PC-3 (cell line): ENCODE results near the gene MYLK4. TPM values are rescaled to one million over a fixed set of nuclear protein-coding genes. Genes with fewer than 3 reads are reported as not detected.

Source experiments
- ATAC-seq: fragments of 200-7000 bp; cut with Tn5 transposase; 2 replicates; pipeline ENCODE4 v1.9.1; 2020; ENCODE audit warnings: mild to moderate bottlenecking, moderate library complexity
- BruUV-seq: library from RNA; stranded (reverse); fragments of 400-500 nt; replicated peaks from 2 replicates; lab custom pipeline; 2021; lab: Mats Ljungman, UMichigan
- CTCF ChIA-PET: fragments of 300-600 bp; sonication (Branson Sonifier 250); formaldehyde crosslinking; loops from one replicate; lab custom pipeline; 2022; ENCODE audit warnings: antibody characterized with exemption; lab: Charles Lee
- POLR2A ChIA-PET: fragments of 300-600 bp; sonication (Branson Sonifier 250); formaldehyde crosslinking; loops from one replicate; lab custom pipeline; 2022; ENCODE audit warnings: antibody characterized with exemption; ENCODE audit not compliant: unreplicated experiment; lab: Charles Lee
- DNase-seq: peaks from one replicate; pipeline ENCODE4 v3.0.0-alpha.2; 2015
- H2AFZ ChIP-seq: fragments of 300-600 bp; sonication (generic); 2 replicates; pipeline ENCODE4 v1.6.0; 2016; ENCODE audit warnings: antibody characterized with exemption, low read length
- H3F3A ChIP-seq: fragments of 300-600 bp; sonication (generic); one replicate; pipeline ENCODE4 v1.6.0; 2017; ENCODE audit warnings: antibody characterized with exemption, low read length, control low read depth, mild to moderate bottlenecking; ENCODE audit not compliant: unreplicated experiment
- H3K27ac ChIP-seq: fragments of 300-600 bp; sonication (generic); 2 replicates; pipeline ENCODE4 v1.5.1; 2016; ENCODE audit warnings: mild to moderate bottlenecking, low read length
- H3K27me3 ChIP-seq: fragments of 300-600 bp; sonication (generic); 2 replicates; pipeline ENCODE4 v1.6.1; 2016; ENCODE audit warnings: low read length, mixed read lengths
- H3K36me3 ChIP-seq: fragments of 300-600 bp; sonication (generic); 2 replicates; pipeline ENCODE4 v1.6.1; 2016; ENCODE audit warnings: low read depth, mixed run types, low read length, mixed read lengths
- H3K4me1 ChIP-seq: fragments of 300-600 bp; sonication (generic); 2 replicates; pipeline ENCODE4 v1.5.1; 2016; ENCODE audit warnings: low read length; ENCODE audit not compliant: insufficient read depth
- H3K4me2 ChIP-seq: fragments of 300-600 bp; sonication (generic); 2 replicates; pipeline ENCODE4 v1.6.0; 2016; ENCODE audit warnings: low read length
- H3K4me3 ChIP-seq: fragments of 300-600 bp; sonication (generic); 2 replicates; pipeline ENCODE4 v1.5.1; 2016; ENCODE audit warnings: mild to moderate bottlenecking, low read length, mixed read lengths
- H3K79me2 ChIP-seq: fragments of 300-600 bp; sonication (generic); 2 replicates; pipeline ENCODE4 v1.6.1; 2017; ENCODE audit warnings: low read length, mixed read lengths
- H3K9ac ChIP-seq: fragments of 300-600 bp; sonication (generic); 2 replicates; pipeline ENCODE4 v1.6.0; 2016; ENCODE audit warnings: mild to moderate bottlenecking, low read length
- H3K9me2 ChIP-seq: fragments of 300-600 bp; sonication (generic); replicated peaks from 2 replicates; pipeline ENCODE4 v1.6.1; 2016; ENCODE audit warnings: mixed run types, low read length, mixed read lengths
- H3K9me3 ChIP-seq: fragments of 300-600 bp; sonication (generic); 2 replicates; pipeline ENCODE4 v1.6.1; 2016; ENCODE audit warnings: low read length, mixed read lengths
- H4K20me1 ChIP-seq: fragments of 300-600 bp; sonication (generic); 2 replicates; pipeline ENCODE4 v1.6.1; 2016; ENCODE audit warnings: low read length, mixed read lengths
- EZH2 ChIP-seq: fragments of 300-600 bp; sonication (generic); IDR thresholded peaks from one replicate; pipeline ENCODE4 v1.6.1; 2017; ENCODE audit warnings: antibody characterized with exemption, mild to moderate bottlenecking, low read length; ENCODE audit not compliant: unreplicated experiment
- EZH2phosphoT487 ChIP-seq: fragments of 300-600 bp; sonication (generic); IDR thresholded peaks from 2 replicates; pipeline ENCODE4 v1.6.1; 2018; ENCODE audit warnings: mild to moderate bottlenecking, antibody characterized with exemption, low read length, borderline replicate concordance
- intact Hi-C: fragments of 100-400 bp; cut with micrococcal nuclease; formaldehyde crosslinking; loops from 2 replicates; pipeline ENCODE4 v1.9.0; 2023
- total RNA-seq: library from RNA; depleted of rRNA; stranded (reverse); fragments of >200 nt; gene quantifications from 2 replicates; pipeline ENCODE4 v1.2.3, GENCODE V29; 2014
- TF ChIP-seq, protein P1 (sequence below): fragments of 300-600 bp; sonication (generic); conservative IDR thresholded peaks from 2 replicates; pipeline ENCODE4 v1.5.1; 2017; ENCODE audit warnings: antibody characterized with exemption, low read depth, mild to moderate bottlenecking, low read length

Gene MYLK4
- total RNA-seq, 1 experiment from 2014 or later, result 0.11 TPM

DNA sequence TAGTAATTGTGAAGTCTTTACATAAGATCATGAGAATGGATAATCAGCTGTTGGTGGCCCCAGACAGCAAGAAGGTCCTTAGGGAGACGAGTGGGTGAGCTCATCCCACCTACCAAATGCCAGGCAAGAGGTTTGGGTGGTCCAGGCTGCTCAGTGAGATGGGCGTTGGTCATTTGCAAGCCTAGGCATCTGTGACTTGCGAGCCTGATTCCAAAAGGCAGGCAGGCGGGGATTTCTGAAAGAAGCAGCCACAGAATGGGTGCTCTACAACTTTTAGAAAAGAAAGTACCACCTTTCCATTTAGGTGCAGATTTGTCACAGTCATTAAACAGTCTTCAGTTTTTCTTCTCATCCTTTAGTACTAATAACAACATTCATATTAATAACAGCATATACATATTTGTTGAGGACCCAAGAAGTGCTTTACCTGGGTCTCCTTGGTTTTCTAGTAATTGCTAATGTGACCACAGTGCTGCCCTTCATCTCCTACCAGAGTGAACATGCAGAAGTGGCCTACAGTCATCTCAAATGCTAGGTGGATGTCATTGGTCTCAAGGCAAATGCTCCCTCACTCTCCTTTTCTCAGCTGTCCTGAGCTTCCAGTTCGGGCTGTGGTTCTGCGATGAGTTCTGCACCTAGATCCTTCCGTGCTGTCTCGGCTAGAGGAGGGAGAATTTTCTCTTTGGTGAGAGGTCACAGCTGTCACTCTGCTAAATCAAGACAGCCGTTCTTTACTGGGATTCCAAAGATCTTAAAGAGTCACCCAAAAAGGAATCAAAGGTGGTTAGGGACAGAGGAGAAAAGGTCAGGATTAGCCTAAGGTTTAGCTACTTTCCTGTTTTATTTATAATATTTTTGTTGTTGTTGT lies 17.2 kb upstream of the MYLK4 start:
- Histone ChIP-seq H2AFZ (no peak overlapping the region), H3K4me2 (peak overlapping the region; percentile 94), H3K9me2 (no peaks in the 10 kb centered on the region), H3K4me1 (peaks cover 27% of the 10 kb centered on the region), H3K9me3 (no peaks in the 10 kb centered on the region), H3K36me3 (peaks cover 27% of the 10 kb centered on the region), H3F3A (no peaks in the 10 kb centered on the region), H3K9ac (peak overlapping the region; percentile 93), H3K27me3 (no peaks in the 10 kb centered on the region), H3K4me3 (peak overlapping the region; percentile 97), H4K20me1 (peaks cover 48% of the 10 kb centered on the region), H3K79me2 (peaks cover 73% of the 10 kb centered on the region), H3K27ac (peak overlapping the region; percentile 9)
- intact Hi-C loops, result no loop called here
- DNase-seq (peak; percentile 13), ATAC-seq (no peak)
- ChIA-PET POLR2A (interaction anchor here (0.5 to 0.6 kb wide), 4 partner anchors 21 to 1215 kb away, joined by 3 to 7 read pairs (median 4); no protein-coding TSS in a partner anchor), CTCF (no interaction called here)
- TF ChIP-seq EZH2phosphoT487 (no peak), EZH2 (no peak)
- TF ChIP-seq, protein P1, sequence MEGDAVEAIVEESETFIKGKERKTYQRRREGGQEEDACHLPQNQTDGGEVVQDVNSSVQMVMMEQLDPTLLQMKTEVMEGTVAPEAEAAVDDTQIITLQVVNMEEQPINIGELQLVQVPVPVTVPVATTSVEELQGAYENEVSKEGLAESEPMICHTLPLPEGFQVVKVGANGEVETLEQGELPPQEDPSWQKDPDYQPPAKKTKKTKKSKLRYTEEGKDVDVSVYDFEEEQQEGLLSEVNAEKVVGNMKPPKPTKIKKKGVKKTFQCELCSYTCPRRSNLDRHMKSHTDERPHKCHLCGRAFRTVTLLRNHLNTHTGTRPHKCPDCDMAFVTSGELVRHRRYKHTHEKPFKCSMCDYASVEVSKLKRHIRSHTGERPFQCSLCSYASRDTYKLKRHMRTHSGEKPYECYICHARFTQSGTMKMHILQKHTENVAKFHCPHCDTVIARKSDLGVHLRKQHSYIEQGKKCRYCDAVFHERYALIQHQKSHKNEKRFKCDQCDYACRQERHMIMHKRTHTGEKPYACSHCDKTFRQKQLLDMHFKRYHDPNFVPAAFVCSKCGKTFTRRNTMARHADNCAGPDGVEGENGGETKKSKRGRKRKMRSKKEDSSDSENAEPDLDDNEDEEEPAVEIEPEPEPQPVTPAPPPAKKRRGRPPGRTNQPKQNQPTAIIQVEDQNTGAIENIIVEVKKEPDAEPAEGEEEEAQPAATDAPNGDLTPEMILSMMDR, result no peak
- BruUV-seq, result no TSS peak

DNA sequence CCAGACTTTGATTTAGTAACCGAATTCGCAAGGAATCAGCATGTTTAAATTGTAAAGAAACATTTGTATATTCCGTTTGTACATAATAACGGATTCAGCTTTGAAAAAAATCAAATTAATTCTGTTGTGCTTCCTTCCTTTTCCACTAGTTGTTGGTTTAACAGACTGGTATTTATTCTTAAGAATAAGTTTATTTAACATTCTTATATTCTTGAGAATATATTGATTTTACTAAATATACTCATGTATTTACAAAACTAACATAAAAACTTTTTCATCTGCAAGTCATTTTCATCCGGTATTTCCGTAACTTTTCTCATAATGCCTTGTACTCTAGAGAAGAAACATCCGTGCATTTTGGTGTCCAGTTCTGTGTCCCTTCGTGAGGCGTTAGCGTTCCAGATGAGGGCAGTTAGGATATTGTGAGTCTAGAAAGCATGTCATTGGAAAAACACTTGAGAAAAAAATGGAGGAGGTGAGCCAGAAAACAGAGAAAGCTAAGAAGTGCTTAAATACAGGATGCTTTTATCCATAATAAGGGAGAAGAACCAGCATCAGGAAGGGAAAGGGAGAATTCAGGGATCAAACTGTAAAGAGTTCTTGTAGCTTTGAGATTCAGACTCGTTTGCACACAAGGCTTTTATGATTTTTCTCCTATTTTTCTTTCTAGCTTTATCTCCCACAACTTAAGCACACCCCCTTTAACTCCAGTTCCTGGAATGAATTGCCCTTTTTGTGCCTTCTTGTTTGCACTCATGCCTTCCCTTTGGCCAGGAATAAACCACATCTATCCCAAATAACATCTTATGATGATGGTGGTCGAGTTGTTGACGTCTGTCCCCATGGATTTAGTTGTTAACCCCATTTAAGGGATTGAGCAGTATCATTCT lies 16.3 kb upstream of the MYLK4 start:
- Histone ChIP-seq H3K4me3 (peak overlapping the region; percentile 97), H3K9me2 (no peaks in the 10 kb centered on the region), H3K4me1 (peaks cover 27% of the 10 kb centered on the region), H4K20me1 (peaks cover 41% of the 10 kb centered on the region), H3K27me3 (no peaks in the 10 kb centered on the region), H3K79me2 (peaks cover 64% of the 10 kb centered on the region), H3K36me3 (peaks cover 19% of the 10 kb centered on the region), H3K27ac (no peak overlapping the region), H3K9ac (peak overlapping the region; percentile 93), H3K9me3 (no peaks in the 10 kb centered on the region), H2AFZ (no peak overlapping the region), H3K4me2 (peak overlapping the region; percentile 94), H3F3A (no peaks in the 10 kb centered on the region)
- POLR2A ChIA-PET, result no interaction called here
- DNase-seq (peak; percentile 16), ATAC-seq (no peak)
- BruUV-seq, result TSS peak; percentile 34
- CTCF ChIA-PET, result no interaction called here
- TF ChIP-seq EZH2, result no peak
- no peak for TF ChIP-seq EZH2phosphoT487
- TF ChIP-seq, protein P1, result no peak
- intact Hi-C loops, result no loop called here
